RWPE2 (cell line): ENCODE data around the gene WBP11.
"Not testable (repeated sequence)": the region's sequence is repeated elsewhere in the genome, so short reads cannot be mapped to it uniquely, and the experiment has no call there.

Experiments
- ATAC-seq: fragments of 200-7000 bp; cut with Tn5 transposase; 3 replicates; pipeline ENCODE4 v1.9.1; 2021; ENCODE audit warnings: low read depth
- DNase-seq: peaks from one replicate; pipeline ENCODE4 v3.0.0-alpha.2; 2020; ENCODE audit warnings: low spot score
- H3K27ac ChIP-seq: fragments of 450-650 bp; 2 replicates; pipeline ENCODE4 v1.5.1; 2017; ENCODE audit warnings: mild to moderate bottlenecking; ENCODE audit not compliant: poor library complexity, severe bottlenecking
- H3K27me3 ChIP-seq: fragments of 250-450 bp; sonication (Bioruptor Pico); 2 replicates; pipeline ENCODE4 v1.5.1; 2021; ENCODE audit warnings: mild to moderate bottlenecking, moderate library complexity; ENCODE audit not compliant: insufficient read depth, poor library complexity, severe bottlenecking
- H3K36me3 ChIP-seq: fragments of 250-450 bp; sonication (Bioruptor Pico); 2 replicates; pipeline ENCODE4 v1.5.1; 2020; ENCODE audit warnings: low read depth, mild to moderate bottlenecking, moderate library complexity
- H3K4me1 ChIP-seq: fragments of 250-450 bp; sonication (Bioruptor Pico); 2 replicates; pipeline ENCODE4 v1.5.1; 2021; ENCODE audit warnings: mild to moderate bottlenecking, moderate library complexity; ENCODE audit not compliant: insufficient read depth, poor library complexity, severe bottlenecking
- H3K4me3 ChIP-seq: fragments of 250-450 bp; sonication (Bioruptor Pico); 2 replicates; pipeline ENCODE4 v1.5.1; 2021; ENCODE audit warnings: mild to moderate bottlenecking, moderate library complexity; ENCODE audit not compliant: severe bottlenecking
- H3K9me3 ChIP-seq: fragments of 250-450 bp; sonication (Bioruptor Pico); 2 replicates; pipeline ENCODE4 v1.5.1; 2021; ENCODE audit warnings: mild to moderate bottlenecking, moderate library complexity; ENCODE audit not compliant: severe bottlenecking
- TF ChIP-seq, protein P1 (sequence below): fragments of 450-650 bp; IDR thresholded peaks from one replicate; pipeline ENCODE4 v1.5.1; 2017; ENCODE audit warnings: mild to moderate bottlenecking, moderate library complexity; ENCODE audit not compliant: poor library complexity, severe bottlenecking

The WBP11 gene

DNA sequence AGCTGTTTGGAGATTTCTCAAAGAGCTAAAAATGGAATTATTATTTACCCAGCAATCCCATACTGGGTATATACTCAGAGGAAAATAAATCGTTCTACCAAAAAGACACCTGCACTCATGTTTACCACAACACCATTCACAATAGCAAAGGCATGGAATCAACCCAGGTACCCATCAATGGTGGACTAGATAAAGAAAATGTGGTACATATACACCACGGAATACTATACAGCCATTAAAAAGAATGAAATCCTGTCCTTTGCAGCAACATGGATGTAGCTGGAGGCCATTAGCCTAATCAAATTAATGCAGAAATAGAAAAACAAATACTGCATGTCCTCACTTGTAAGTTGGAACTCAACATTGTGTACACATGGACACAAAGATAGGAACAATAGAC lies 37.9 kb downstream of the WBP11 start:
- Histone ChIP-seq H3K4me3 (no peak overlapping the region), H3K9me3 (no peaks in the 10 kb centered on the region), H3K36me3 (no peaks in the 10 kb centered on the region), H3K4me1 (no peaks in the 10 kb centered on the region), H3K27me3 (no peaks in the 10 kb centered on the region), H3K27ac (no peak overlapping the region)
- no peak for ATAC-seq
- TF ChIP-seq, protein P1, sequence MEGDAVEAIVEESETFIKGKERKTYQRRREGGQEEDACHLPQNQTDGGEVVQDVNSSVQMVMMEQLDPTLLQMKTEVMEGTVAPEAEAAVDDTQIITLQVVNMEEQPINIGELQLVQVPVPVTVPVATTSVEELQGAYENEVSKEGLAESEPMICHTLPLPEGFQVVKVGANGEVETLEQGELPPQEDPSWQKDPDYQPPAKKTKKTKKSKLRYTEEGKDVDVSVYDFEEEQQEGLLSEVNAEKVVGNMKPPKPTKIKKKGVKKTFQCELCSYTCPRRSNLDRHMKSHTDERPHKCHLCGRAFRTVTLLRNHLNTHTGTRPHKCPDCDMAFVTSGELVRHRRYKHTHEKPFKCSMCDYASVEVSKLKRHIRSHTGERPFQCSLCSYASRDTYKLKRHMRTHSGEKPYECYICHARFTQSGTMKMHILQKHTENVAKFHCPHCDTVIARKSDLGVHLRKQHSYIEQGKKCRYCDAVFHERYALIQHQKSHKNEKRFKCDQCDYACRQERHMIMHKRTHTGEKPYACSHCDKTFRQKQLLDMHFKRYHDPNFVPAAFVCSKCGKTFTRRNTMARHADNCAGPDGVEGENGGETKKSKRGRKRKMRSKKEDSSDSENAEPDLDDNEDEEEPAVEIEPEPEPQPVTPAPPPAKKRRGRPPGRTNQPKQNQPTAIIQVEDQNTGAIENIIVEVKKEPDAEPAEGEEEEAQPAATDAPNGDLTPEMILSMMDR: no peak
- DNase-seq: no peak

DNA sequence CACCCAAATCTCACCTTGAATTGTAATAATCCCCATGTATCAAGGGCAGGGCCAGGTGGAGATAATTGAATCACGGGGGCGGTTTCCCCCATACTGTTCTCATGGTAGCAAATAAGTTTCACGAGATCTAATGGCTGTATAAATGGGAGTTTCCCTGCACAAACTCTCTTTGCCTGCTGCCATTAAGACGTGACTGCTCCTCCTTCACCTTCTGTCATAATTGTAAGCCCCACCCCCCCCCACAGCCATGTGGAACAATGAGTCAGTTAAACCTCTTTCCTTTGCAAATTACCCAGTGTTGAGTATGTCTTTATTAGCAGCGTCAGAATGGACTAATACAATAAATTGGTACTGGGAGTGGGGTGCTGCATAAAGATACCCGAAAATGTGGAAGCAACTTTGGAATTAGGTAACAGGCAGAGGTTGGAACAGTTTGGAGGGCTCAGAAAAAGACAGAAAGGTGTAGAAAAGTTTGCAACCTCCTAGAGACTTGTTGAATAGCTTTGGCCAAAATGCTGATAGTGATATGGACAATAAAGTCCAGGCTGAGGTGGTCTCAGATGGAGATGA lies 43.5 kb downstream of the WBP11 start:
- not testable (repeated sequence) for ATAC-seq, H3K27me3 ChIP-seq, H3K4me3 ChIP-seq, H3K36me3 ChIP-seq, DNase-seq, H3K27ac ChIP-seq, H3K9me3 ChIP-seq, H3K4me1 ChIP-seq

DNA sequence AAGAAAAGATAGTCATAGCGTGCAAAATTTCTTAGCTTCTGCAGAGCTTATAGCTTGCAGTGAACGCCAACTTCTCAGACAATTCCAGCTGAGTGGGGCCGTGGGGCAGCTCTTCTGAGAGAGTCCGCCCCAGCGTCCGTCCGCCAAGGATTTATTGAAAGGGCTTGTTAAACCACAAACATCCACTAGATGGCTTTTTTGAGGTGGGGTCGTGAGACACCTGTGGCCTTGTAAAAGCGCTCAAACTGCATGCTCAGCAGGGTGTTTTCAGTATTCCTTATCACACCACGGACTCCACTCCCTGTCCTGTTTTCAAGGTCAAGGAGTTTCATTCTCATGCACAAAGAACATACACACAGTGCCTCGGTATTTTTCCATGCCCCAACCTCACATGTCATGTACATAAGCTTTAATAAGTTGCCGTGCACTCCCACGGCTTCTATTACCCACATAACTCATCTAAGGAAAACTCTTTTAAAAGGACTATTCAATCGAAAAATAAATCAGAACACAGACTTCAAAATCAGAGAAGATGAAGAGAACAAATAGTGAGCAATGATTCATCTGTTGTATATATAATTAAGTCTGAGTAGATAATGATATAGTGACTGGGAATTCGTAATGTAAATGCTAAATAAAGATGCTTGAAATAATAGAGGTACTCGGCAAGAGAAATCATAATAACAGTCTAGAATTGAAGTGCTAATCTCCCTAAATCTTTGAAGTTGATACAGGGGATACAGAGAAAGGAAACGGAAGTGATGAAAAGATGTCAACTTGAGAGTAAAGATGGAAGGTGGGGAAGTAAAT lies 46.7 kb downstream of the WBP11 start:
- Histone ChIP-seq H3K27ac (no peak overlapping the region), H3K27me3 (no peaks in the 10 kb centered on the region), H3K9me3 (no peaks in the 10 kb centered on the region), H3K36me3 (no peaks in the 10 kb centered on the region), H3K4me3 (no peak overlapping the region), H3K4me1 (no peaks in the 10 kb centered on the region)
- no peak for ATAC-seq
- TF ChIP-seq, protein P1: no peak
- DNase-seq: no peak

DNA sequence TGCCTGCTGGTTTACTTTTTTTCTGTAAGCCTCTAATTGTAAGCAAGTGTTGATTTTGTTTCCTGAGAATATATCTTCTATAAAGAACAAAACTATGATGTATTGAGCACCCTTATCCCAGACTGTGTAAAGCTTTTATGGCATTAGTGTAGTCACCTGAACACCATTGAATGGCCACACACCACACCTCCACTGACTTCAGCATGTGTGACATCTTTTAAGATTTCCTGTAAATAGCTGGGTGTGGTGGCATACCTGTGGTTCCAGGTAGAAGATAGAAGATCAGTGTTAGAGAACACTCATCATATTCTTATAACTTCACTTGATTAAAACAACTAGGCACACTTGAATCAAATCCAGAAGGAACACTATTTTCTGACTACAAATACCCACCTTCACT lies 51.3 kb downstream of the WBP11 start:
- DNase-seq (no peak), ATAC-seq (no peak)
- H3K36me3 ChIP-seq: no peaks in the 10 kb centered on the region
- no peaks in the 10 kb centered on the region for H3K9me3 ChIP-seq
- no peak overlapping the region for H3K27ac ChIP-seq
- TF ChIP-seq, protein P1: no peak
- H3K4me3 ChIP-seq: no peak overlapping the region
- H3K4me1 ChIP-seq: no peaks in the 10 kb centered on the region
- H3K27me3 ChIP-seq: no peaks in the 10 kb centered on the region

DNA sequence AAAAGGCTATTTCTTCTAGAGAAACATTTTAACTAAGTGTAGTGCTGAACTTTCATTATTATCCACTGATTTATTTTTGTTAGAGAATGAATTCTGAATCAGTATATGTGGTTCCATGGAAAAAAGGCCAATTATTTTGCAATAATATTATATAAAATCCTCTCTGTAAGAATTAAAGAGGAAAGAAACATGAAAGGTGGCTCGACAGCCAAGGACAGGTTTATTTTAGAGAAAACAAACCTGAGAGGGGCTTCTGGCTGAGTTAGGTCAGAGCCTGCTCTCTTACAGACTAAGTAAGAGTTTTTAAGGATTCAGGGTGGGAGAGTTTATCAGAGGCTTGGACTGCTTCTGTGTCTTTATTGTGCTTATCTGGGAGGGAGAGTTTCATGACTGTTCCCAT lies 60.2 kb downstream of the WBP11 start:
- H3K27ac ChIP-seq: no peak overlapping the region
- no peaks in the 10 kb centered on the region for H3K9me3 ChIP-seq
- H3K27me3 ChIP-seq: no peaks in the 10 kb centered on the region
- no peak overlapping the region for H3K4me3 ChIP-seq
- DNase-seq: no peak
- no peak for ATAC-seq
- TF ChIP-seq, protein P1: no peak
- H3K4me1 ChIP-seq: no peaks in the 10 kb centered on the region
- H3K36me3 ChIP-seq: no peaks in the 10 kb centered on the region
